ENCODE data around the gene GABARAP. TPM values are rescaled to one million over a fixed set of nuclear protein-coding genes. Genes with fewer than 3 reads are reported as not detected.
"Not testable (repeated sequence)": the region's sequence is repeated elsewhere in the genome, so short reads cannot be mapped to it uniquely, and the experiment has no call there.

Gene GABARAP
- total and polyA plus RNA-seq, 12 donors: 440 to 733 (median 517) TPM

DNA sequence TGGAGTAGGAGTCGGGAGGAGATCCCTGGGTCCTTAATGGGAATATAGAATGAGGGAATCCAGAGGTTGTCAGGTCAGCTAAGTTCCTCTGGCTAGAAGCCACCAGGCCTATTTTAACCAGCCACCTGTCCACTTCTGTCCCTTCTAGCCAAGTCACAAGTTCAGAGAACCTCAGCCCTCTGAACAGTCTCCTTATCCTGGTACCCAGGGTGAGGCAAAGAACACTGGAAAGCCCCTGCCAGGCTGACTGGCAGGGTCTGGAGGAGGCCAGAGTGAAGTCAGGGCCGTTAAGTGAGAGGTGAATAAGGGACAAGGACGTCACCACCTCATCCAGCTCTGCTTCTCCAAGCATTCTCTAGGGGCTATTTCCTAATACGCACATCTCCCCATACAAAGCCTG lies 6.5 kb upstream of the GABARAP start:
- intact Hi-C loops (cut with DNase I): no loop called here
- WGBS, 2 donors: 44 to 53% methylated on average over 4 of the region's 4 CpGs
- Histone ChIP-seq H3K27ac (peak overlapping the region in 8 of 10 donors; percentile 33 to 100 (median 96)), H3K4me1 (peaks cover 13 to 56% (median 43%) of the 10 kb centered on the region in 9 donors), H3K27me3 (no peaks in the 10 kb centered on the region), H3K36me3 (peaks cover 0 to 42% (median 15%) of the 10 kb centered on the region in 9 donors), H3K9me3 (no peaks in the 10 kb centered on the region), H3K4me3 (no peak overlapping the region)
- ATAC-seq (no peak), DNase-seq (no peak)
- TF ChIP-seq, protein P1, sequence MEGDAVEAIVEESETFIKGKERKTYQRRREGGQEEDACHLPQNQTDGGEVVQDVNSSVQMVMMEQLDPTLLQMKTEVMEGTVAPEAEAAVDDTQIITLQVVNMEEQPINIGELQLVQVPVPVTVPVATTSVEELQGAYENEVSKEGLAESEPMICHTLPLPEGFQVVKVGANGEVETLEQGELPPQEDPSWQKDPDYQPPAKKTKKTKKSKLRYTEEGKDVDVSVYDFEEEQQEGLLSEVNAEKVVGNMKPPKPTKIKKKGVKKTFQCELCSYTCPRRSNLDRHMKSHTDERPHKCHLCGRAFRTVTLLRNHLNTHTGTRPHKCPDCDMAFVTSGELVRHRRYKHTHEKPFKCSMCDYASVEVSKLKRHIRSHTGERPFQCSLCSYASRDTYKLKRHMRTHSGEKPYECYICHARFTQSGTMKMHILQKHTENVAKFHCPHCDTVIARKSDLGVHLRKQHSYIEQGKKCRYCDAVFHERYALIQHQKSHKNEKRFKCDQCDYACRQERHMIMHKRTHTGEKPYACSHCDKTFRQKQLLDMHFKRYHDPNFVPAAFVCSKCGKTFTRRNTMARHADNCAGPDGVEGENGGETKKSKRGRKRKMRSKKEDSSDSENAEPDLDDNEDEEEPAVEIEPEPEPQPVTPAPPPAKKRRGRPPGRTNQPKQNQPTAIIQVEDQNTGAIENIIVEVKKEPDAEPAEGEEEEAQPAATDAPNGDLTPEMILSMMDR (IDR thresholded peaks at IDR 0.05): no peak

DNA sequence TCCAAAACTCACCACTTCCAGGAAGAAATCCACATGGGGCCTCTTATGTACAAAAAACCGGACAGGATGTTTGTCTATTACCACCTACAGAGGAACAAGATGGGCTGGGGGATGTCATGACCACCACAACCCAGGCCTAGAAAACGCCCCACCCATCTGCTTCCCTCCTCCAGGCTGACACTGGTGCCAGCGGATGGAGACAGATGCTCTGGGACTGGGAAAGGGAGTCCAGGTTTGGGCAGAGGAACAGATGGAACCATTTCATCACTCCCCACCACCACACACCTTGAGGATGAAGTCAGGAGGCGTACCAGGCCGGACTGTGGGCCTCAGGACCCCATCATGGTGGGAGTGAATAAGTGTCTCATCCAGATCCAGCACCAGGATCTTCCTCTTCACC lies 4.5 kb upstream of the GABARAP start:
- Histone ChIP-seq H3K27me3 (no peaks in the 10 kb centered on the region), H3K9me3 (no peaks in the 10 kb centered on the region), H3K27ac (no peak overlapping the region), H3K4me1 (peaks cover 13 to 53% (median 38%) of the 10 kb centered on the region in 9 donors), H3K4me3 (no peak overlapping the region), H3K36me3 (peaks cover 0 to 39% (median 15%) of the 10 kb centered on the region in 9 donors)
- ATAC-seq (no peak), DNase-seq (no peak)
- intact Hi-C loops (cut with DNase I): no loop called here
- WGBS, 2 donors: 90 to 93% methylated on average over 5 of the region's 5 CpGs
- TF ChIP-seq, protein P1 (IDR thresholded peaks at IDR 0.05): no peak

DNA sequence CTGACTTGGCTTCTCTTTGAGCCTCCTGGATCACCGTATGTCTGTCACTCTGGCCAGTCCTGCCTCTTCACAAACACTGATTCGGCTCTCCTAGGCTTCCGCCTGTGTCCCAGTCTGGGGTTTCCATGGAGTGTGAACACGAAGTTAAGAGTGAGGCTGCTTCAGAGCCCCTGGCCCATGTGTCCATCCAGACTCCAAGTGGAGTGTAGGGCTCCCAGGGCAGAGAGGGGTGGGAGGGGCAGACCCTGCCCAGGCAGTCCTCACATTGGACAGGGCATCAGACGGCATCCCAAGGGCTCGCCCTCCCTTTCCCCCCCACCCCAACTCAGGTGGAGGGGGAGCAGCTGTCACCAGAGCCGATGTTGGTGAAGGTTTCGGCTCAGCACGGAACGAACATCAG lies 1.6 kb upstream of the GABARAP start:
- Histone ChIP-seq H3K27ac (peak overlapping the region in 8 of 10 donors; percentile 88 to 100 (median 97)), H3K4me3 (peak overlapping the region in 4 of 10 donors; percentile 86 to 97 (median 92)), H3K4me1 (peaks cover 17 to 51% (median 35%) of the 10 kb centered on the region in 9 donors), H3K36me3 (peaks cover 0 to 55% (median 15%) of the 10 kb centered on the region in 9 donors)
- DNase-seq, H3K27me3 ChIP-seq, ATAC-seq, H3K9me3 ChIP-seq: not testable (repeated sequence)
- intact Hi-C loops (cut with DNase I): loop anchor here in 2 of 10 donors (2.0 to 5.0 kb wide), 2 partner anchors 63 kb away; partner anchors contain the start of gene EIF5A (in 2 of the 2)
- WGBS, 2 donors: 76 to 79% methylated on average over 10 of the region's 10 CpGs

DNA sequence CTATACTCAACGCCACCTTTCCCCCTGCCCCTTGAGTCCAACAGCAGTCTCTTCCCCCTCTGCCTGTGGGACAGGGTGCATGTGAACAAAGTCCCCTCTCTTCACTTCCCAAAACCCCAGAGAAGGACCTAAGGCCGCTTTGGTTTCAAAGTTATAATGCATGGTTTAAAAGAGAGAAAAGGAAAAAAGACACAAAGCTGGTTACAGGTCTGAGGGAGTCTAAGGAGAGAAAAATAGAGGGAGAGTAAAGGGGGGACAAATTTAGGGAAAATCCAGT lies 1.1 kb upstream of the GABARAP start:
- intact Hi-C loops (cut with DNase I): loop anchor here in 2 of 10 donors (2.0 to 5.0 kb wide), 2 partner anchors 63 to 64 kb away; partner anchors contain the start of gene EIF5A (in 2 of the 2)
- ATAC-seq: no peak
- H3K4me1 ChIP-seq: peaks cover 14 to 46% (median 31%) of the 10 kb centered on the region in 9 donors

More for the DNA sequence above, 1.1 kb upstream of the GABARAP start:
- H3K9me3 ChIP-seq: no peaks in the 10 kb centered on the region
- TF ChIP-seq, protein P1 (IDR thresholded peaks at IDR 0.05): no peak
- peak overlapping the region; percentile 88 to 100 (median 96) for H3K27ac ChIP-seq
- WGBS, 2 donors: 32 to 34% methylated on average over 2 of the region's 2 CpGs
- peak overlapping the region; percentile 68 to 97 (median 84) for H3K4me3 ChIP-seq
- DNase-seq: no peak
- H3K27me3 ChIP-seq: no peaks in the 10 kb centered on the region
- H3K36me3 ChIP-seq: peaks cover 0 to 55% (median 15%) of the 10 kb centered on the region in 9 donors

Measured in heart right ventricle (tissue), 16 donors.